NCI-H526 treated with DMSO at 0.1 percent for 48 hours (cell line): ENCODE results near the gene ARPC1A.

Source experiments
- DNase-seq: peaks from one replicate; lab custom pipeline; 2025; lab: John Stamatoyannopoulos, UW

Gene ARPC1A

DNA sequence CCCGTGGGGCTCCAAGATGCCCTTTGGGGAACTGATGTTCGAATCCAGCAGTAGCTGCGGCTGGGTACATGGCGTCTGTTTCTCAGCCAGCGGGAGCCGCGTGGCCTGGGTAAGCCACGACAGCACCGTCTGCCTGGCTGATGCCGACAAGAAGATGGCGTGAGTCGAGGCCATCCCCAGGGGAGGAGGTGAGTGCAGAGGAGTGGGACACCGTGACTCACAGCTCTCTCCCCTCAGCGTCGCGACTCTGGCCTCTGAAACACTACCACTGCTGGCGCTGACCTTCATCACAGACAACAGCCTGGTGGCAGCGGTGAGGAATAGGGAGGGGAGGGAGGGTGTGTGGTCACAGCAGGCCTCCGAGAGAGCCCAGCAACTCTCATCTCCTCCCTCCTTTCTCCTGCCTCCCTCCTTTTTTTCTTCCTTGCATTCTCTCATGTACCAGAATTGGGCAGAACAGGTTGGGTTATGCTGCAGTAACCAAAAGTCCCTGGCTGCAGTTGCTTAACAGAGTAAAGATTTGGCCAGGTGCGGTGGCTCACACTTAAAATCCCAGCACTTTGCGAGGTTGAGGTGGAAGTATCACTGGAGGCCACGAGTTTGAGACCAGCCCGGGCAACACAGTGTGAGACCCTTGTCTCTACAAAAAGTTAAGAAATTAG is 65.4 kb downstream of the ARPC1A start:
- DNase-seq = no peak

DNA sequence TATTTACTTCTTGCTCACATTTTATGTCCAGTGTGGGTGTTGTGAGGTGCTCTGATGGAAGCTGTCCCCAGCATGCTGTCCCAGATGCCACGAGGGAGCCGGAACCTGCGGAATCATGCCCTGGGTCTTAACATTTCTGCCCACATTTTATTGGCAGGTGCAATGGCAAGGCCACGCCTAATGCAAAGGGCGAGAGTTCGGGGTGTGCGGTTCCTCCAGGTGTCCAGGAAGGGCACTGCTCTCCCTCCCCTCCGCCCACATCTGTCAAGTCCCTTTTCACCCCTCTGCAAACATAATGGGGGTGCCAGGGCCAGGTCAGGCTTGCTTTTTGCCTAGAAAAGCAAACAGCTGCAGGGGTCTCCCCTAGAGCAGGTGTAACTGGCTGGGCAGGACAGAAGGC is 66.3 kb downstream of the ARPC1A start:
- DNase-seq = peak; percentile 9

DNA sequence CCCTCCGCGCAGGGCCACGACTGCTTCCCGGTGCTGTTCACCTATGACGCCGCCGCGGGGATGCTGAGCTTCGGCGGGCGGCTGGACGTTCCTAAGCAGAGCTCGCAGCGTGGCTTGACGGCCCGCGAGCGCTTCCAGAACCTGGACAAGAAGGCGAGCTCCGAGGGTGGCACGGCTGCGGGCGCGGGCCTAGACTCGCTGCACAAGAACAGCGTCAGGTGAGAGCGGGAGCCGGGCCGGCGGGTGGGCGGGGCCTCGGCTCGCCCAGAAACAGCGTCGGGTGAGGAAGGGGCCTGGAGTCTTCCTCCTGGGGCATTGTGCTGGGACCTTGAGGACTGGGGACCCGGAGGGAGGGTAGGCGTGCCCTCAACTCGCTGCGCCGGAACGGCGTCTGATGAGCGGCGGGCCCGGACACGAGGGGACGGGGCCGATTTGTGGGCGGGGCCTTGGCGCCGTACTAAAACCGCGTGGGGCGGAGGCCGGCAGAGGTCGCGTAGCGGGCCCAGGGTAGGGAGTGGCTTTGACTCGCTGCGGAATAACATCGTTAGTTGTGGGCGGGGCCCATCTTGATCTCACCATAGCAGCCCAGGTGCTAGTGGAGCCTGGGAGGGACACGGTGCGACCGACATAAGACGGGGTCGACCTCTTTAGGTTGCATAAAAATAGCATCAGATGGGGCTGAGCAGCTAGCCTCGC is 67.1 kb downstream of the ARPC1A start:
- DNase-seq = peak; percentile 90

GRCh38 chr7:99393355-99394187 is 67.9 kb downstream of the ARPC1A start:
- DNase-seq = peak; percentile 83

DNA sequence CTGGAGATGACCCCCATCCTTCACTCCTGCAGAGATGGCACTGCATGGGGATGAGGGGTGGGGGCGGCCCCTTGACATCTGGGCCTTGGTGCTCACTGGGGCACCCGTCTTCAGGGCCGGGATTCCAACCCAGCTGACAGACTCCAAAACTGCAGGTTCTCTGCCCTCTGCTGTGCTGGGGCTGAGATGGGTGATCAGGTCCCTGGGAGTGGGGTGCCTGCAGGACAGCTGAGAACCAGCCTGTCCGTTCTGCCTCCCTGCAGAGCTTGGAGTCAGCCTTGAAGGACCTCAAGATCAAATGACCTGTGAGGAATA is 68.4 kb downstream of the ARPC1A start:
- no peak for DNase-seq

DNA sequence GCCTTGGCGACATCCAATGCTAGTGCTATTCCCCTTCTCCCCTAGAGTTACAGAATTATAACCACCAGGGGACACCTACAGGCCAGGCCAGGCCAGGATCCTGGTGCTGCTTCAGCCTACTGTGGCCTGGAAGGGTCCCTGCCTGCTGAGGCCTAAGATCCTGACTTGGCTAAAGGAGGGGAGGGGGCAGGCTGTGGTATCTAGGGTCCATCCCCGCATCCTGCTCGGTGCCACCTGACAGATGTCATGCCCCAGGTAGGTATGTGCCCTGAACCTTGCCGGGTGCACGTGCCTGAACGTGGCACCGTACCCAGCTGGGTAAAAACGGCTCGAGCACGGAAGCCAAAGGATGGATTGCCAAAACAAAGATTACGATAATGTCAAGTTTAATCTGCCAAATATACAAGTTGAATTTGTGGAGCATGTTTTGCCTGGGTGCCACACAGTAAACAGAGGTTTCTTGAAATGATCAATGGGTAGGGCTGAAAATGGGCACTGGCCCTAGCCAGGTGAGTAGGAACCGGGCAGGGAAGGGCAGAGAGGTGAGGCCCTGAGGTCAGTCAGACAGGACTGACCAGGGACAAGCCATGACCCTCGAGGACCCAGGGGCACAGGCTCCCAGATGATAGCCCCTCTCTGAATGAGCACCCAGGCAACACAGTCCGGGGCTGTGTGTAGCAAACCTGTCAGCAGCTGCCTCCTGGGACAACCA is 70.1 kb downstream of the ARPC1A start:
- no peak for DNase-seq

DNA sequence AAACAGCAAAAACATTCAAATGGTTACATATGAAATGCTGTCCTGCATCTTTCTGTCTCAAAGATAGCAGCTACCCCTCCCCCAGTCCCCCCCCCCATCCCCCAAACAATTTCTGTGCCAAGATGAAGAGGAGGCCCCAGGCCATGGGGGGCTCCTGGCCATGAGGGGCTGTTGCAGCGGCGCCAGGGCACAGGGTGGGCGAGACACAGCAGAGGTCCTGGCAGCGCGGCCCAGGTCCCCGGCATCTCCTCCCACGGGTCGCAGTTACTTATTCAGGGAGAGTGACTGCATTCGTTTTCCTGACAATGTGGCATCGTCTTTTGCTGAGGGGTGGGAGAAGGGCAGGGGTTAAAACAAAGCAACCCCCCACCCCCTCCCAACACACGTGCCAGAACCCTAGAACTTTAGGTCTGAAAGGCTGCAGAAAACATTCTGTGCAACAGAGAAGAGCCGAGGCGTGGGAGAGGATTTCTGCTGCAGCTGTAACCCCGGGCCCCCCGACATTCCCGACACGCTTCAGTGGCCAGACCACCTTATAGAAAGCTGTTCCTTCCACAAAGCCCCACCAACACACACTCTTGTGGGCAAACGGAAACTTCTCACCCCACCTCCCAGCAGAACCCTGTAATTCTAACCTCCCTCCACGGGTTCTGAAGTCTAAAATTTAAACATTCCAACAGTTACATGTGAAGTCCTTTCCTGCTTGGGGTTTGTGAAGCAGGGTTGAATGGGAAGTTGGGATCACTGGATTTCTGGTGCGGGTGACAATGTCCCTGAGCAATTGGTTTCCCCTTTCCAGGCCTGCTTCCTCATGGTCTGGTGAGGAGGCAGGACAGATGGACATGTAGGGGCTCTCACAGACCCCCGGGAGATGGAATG is 71.0 kb downstream of the ARPC1A start:
- no peak for DNase-seq

DNA sequence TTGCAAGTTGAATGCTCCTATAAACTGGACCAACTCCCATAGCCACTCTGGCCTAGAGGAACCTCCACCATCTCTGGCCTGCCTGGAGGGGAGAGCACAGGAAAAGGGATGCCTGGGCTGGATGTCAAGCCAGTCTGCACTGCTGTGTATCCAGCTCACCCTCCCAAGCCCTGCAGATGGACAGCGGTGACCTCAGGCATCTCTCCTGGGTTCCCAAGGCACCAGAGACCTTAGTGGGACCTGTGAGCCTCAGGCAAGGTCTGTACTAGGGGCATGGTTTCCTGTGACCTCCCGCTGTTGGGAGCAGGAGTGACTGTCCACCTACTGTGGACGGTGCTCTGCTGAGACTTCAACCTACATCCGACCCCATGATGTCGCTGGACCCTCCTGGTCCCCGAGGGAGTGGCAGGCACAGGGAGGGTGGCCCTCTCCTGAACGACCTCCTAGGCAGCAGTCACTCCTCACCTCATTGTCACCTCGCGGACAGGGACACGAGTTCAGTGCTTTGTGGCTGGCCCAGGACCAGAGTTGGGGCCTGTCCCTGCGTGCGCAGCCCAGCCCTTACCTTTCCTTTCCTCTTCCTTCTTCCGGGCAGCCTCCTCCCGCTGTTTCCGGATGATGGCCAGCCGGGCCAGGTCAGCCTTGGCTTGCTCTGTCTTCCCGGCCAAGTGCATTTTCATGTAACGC is 71.7 kb downstream of the ARPC1A start:
- DNase-seq = no peak

- no peak for DNase-seq
Measured at GRCh38 chr7:99398891-99399445, 73.3 kb downstream of the ARPC1A start.

DNA sequence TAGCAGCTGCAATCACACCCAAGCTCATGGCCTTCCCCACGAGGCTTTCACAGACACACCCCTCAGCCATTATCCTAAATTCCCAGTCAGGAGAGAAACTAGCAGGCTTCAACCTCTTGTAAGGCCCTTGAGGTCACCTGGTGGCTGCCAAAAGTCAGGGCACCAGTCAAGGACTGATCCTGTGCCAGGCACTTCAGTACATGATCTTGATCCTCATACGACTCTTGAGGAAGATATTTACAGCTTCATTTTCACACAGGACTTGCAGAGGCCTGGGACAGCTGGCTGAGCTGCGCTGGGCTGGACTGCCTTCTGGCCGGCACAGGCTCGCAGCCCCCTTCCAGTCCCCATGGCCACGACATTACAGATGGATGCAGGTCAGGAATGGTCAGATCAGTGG is 73.9 kb downstream of the ARPC1A start:
- DNase-seq = no peak

GRCh38 chr7:99402854-99403253 is 77.2 kb downstream of the ARPC1A start:
- DNase-seq = no peak

DNA sequence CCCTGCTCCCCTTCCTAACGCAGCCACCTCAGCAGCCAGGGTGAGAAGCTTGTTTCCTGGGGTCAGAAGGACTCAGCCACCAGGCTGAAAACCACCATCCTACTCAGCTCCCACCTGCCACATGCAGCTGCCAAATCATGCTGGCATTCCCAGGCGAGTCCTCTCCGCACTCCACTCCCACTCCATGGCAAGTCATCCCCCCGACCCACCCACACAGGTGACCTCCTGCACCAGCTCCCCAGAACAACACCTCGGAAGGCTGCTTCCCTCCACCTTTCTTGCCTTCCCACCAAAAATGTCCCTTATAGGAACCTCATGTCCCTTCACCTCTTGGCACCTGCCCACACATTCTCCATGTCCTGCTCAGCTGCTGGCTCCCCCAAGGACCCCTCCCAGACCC is 78.1 kb downstream of the ARPC1A start:
- no peak for DNase-seq

- DNase-seq = no peak
Measured at GRCh38 chr7:99404235-99404976, 78.7 kb downstream of the ARPC1A start.

- DNase-seq = no peak
Measured at GRCh38 chr7:99404977-99405320, 79.3 kb downstream of the ARPC1A start.

DNA sequence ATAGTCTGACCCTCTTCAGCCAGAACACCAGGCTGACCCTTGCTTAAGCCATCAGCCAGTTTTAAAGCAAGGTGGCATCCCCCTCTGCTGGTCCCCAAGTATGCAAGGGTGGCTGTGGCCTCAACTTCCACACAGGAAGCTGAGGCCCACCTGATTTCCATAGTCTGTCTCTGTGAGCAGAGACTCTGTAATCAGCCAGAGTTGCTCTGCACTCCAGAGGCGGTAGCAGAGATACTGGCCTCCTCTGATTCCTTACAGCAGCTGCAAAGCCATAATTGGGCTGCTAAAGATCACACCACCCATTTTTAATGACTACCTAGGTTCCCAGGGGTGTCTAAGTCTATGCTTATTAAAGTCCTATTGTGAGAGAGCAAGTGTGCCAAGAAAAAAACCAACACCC is 80.9 kb downstream of the ARPC1A start:
- DNase-seq = no peak

- DNase-seq = peak; percentile 14
Measured at GRCh38 chr7:99407872-99408378, 82.2 kb downstream of the ARPC1A start.

- DNase-seq = peak; percentile 97
Measured at GRCh38 chr7:99408379-99409191, 82.9 kb downstream of the ARPC1A start, which contains the start of the genes BUD31 and PDAP1. Gene BUD31, plus strand, starts transcription at chr7:99408969. Its CDS starts 2,124 bp downstream, at chr7:99411093. Gene PDAP1, minus strand, starts transcription at chr7:99408597. Its CDS starts 49 bp downstream, at chr7:99408548.

DNA sequence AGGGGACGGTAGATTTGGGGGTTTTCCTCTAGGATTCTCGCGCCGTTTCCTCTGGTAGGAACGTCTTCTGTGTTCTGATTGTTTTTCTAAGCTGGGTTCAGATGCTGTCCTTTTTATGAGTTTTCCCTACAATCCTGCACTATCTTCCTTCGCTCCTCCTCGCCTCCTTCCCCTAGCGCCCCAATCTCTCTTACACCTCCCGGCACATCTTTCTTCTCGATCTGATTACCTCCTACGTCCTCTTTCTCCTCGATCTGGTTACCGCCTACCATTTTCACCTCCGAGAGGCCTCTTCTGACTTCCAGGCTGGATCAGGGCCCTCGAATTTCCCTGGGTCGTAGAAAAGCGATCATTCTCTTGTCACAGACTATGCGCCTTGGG is 83.5 kb downstream of the ARPC1A start:
- no peak for DNase-seq

- DNase-seq = no peak
Measured at GRCh38 chr7:99409806-99410205, 84.1 kb downstream of the ARPC1A start.
